Measurements from ENCODE around the gene TNPO3. TPM values are rescaled to one million over a fixed set of nuclear protein-coding genes. Genes with fewer than 3 reads are reported as not detected.
"Not testable (repeated sequence)": the region's sequence is repeated elsewhere in the genome, so short reads cannot be mapped to it uniquely, and the experiment has no call there.

TNPO3 gene
- total and polyA plus RNA-seq, 2 donors: 17.2 to 30.7 TPM

GRCh38 chr7:129012641-129013040 lies 42.3 kb downstream of the TNPO3 start:
- WGBS: 99% methylated on average over 1 of the region's 1 CpG
- H3K9me3 ChIP-seq (ENCODE audit: control insufficient read depth in 2 of 2, insufficient read depth in 1 of 2, low read length in 1 of 2): no peaks in the 10 kb centered on the region
- H3K36me3 ChIP-seq (ENCODE audit: control insufficient read depth in 2 of 2, insufficient read depth in 2 of 2, low read length in 1 of 2): peaks cover 22 to 63% of the 10 kb centered on the region in 2 donors
- H3K4me1 ChIP-seq (ENCODE audit: control insufficient read depth in 2 of 2, insufficient read depth in 2 of 2, low read length in 2 of 2): no peaks in the 10 kb centered on the region
- DNase-seq (ENCODE audit: low read depth in 6 of 9, low spot score in 9 of 9): no peak
- no peak overlapping the region for H3K27ac ChIP-seq (ENCODE audit: low read depth in 1 of 2, low read length in 1 of 2)
- H3K27me3 ChIP-seq (ENCODE audit: control insufficient read depth in 2 of 2, insufficient read depth in 1 of 2, low read length in 1 of 2): no peaks in the 10 kb centered on the region
- H3K4me3 ChIP-seq (ENCODE audit: low read length in 2 of 2): no peak overlapping the region

- H3K36me3 ChIP-seq (ENCODE audit: control insufficient read depth in 2 of 2, insufficient read depth in 2 of 2, low read length in 1 of 2): peaks cover 19 to 50% of the 10 kb centered on the region in 2 donors
- H3K4me3 ChIP-seq (ENCODE audit: low read length in 2 of 2): no peak overlapping the region
- 95% methylated on average over 3 of the region's 3 CpGs for WGBS
- no peaks in the 10 kb centered on the region for H3K4me1 ChIP-seq (ENCODE audit: control insufficient read depth in 2 of 2, insufficient read depth in 2 of 2, low read length in 2 of 2)
- DNase-seq (ENCODE audit: low read depth in 6 of 9, low spot score in 9 of 9): no peak
- no peak overlapping the region for H3K27ac ChIP-seq (ENCODE audit: low read depth in 1 of 2, low read length in 1 of 2)
- H3K9me3 ChIP-seq (ENCODE audit: control insufficient read depth in 2 of 2, insufficient read depth in 1 of 2, low read length in 1 of 2): no peaks in the 10 kb centered on the region
- H3K27me3 ChIP-seq (ENCODE audit: control insufficient read depth in 2 of 2, insufficient read depth in 1 of 2, low read length in 1 of 2): no peaks in the 10 kb centered on the region
These were observed 44.8 kb downstream of the TNPO3 start for GRCh38 chr7:129010075-129010474.

DNA sequence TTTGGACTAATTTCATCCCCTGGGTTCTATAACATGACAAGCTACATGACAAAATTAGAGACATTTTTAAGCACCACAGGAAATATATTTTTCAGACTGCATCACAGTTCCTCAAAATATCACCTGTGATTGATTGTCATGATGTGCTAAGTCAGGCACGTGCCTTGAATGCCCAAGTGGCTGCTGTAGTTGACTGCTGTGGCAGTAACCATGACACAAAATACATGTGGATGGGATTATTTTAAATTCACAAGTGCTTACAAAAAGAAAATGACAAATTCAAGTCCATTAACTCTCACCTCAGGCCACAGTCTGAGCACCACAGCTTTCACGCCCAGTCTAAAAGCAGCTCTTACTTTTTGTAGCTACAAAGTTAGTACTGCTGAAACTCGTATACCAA lies 45.5 kb downstream of the TNPO3 start:
- Histone ChIP-seq H3K27ac (ENCODE audit: low read depth in 1 of 2, low read length in 1 of 2) (no peak overlapping the region), H3K36me3 (ENCODE audit: control insufficient read depth in 2 of 2, insufficient read depth in 2 of 2, low read length in 1 of 2) (peaks cover 16 to 43% of the 10 kb centered on the region in 2 donors), H3K4me3 (ENCODE audit: low read length in 2 of 2) (no peak overlapping the region), H3K4me1 (ENCODE audit: control insufficient read depth in 2 of 2, insufficient read depth in 2 of 2, low read length in 2 of 2) (no peaks in the 10 kb centered on the region), H3K9me3 (ENCODE audit: control insufficient read depth in 2 of 2, insufficient read depth in 1 of 2, low read length in 1 of 2) (no peaks in the 10 kb centered on the region), H3K27me3 (ENCODE audit: control insufficient read depth in 2 of 2, insufficient read depth in 1 of 2, low read length in 1 of 2) (no peaks in the 10 kb centered on the region)
- WGBS: 87% methylated on average over 3 of the region's 3 CpGs
- no peak for DNase-seq (ENCODE audit: low read depth in 6 of 9, low spot score in 9 of 9)

GRCh38 chr7:129008645-129009414 lies 46.1 kb downstream of the TNPO3 start:
- H3K27me3 ChIP-seq (ENCODE audit: control insufficient read depth in 2 of 2, insufficient read depth in 1 of 2, low read length in 1 of 2): no peaks in the 10 kb centered on the region
- no peaks in the 10 kb centered on the region for H3K9me3 ChIP-seq (ENCODE audit: control insufficient read depth in 2 of 2, insufficient read depth in 1 of 2, low read length in 1 of 2)
- no peak for DNase-seq (ENCODE audit: low read depth in 6 of 9, low spot score in 9 of 9)
- peaks cover 16 to 43% of the 10 kb centered on the region in 2 donors for H3K36me3 ChIP-seq (ENCODE audit: control insufficient read depth in 2 of 2, insufficient read depth in 2 of 2, low read length in 1 of 2)
- no peak overlapping the region for H3K27ac ChIP-seq (ENCODE audit: low read depth in 1 of 2, low read length in 1 of 2)
- 84% methylated on average over 2 of the region's 2 CpGs for WGBS
- no peaks in the 10 kb centered on the region for H3K4me1 ChIP-seq (ENCODE audit: control insufficient read depth in 2 of 2, insufficient read depth in 2 of 2, low read length in 2 of 2)
- H3K4me3 ChIP-seq (ENCODE audit: low read length in 2 of 2): no peak overlapping the region

GRCh38 chr7:129007572-129007971 lies 47.3 kb downstream of the TNPO3 start:
- Histone ChIP-seq H3K4me1 (ENCODE audit: control insufficient read depth in 2 of 2, insufficient read depth in 2 of 2, low read length in 2 of 2) (no peaks in the 10 kb centered on the region), H3K4me3 (ENCODE audit: low read length in 2 of 2) (no peak overlapping the region), H3K36me3 (ENCODE audit: control insufficient read depth in 2 of 2, insufficient read depth in 2 of 2, low read length in 1 of 2) (peaks cover 19 to 46% of the 10 kb centered on the region in 2 donors), H3K27me3 (ENCODE audit: control insufficient read depth in 2 of 2, insufficient read depth in 1 of 2, low read length in 1 of 2) (no peaks in the 10 kb centered on the region), H3K27ac (ENCODE audit: low read depth in 1 of 2, low read length in 1 of 2) (no peak overlapping the region), H3K9me3 (ENCODE audit: control insufficient read depth in 2 of 2, insufficient read depth in 1 of 2, low read length in 1 of 2) (no peaks in the 10 kb centered on the region)
- WGBS: 96% methylated on average over 4 of the region's 4 CpGs
- no peak for DNase-seq (ENCODE audit: low read depth in 6 of 9, low spot score in 9 of 9)

DNA sequence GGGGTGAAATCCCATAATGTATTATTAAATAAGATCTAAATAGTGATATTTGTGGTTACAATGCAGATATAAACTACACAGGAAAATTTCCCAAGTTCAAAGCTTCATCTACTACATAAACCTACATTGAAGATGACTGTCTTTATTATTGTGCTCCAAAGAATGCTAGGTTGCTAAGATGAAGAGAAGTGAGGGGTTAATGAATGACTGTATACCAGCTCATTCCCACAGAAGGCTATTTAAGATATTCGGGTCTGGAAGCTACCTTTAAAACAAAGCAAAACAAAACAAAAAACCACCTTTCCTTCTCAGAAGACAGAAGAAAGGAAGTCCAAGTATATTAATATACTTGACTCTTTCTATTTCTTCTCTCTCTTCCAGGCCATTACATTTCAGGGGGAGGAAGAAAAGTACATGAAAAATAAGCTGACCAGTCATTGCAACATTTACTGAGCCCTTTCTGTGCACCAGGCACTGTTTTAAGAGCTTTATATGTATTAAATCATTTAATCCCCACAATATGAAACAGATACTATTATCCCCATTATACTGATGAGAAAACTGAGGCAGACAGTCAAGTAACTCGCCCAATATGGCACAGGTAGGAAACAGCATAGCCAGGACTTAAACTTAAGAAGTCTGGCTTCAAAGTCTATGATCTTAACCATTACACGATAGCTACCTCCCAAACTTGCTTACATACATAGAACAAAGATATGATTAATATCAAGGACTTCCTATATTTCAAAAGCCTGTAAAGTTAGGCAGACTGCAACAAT lies 48.1 kb downstream of the TNPO3 start:
- no peak for DNase-seq (ENCODE audit: low read depth in 6 of 9, low spot score in 9 of 9)
- no peaks in the 10 kb centered on the region for H3K4me1 ChIP-seq (ENCODE audit: control insufficient read depth in 2 of 2, insufficient read depth in 2 of 2, low read length in 2 of 2)
- H3K27ac ChIP-seq (ENCODE audit: low read depth in 1 of 2, low read length in 1 of 2): no peak overlapping the region
- 94% methylated on average over 3 of the region's 3 CpGs for WGBS
- H3K4me3 ChIP-seq (ENCODE audit: low read length in 2 of 2): no peak overlapping the region
- H3K36me3 ChIP-seq (ENCODE audit: control insufficient read depth in 2 of 2, insufficient read depth in 2 of 2, low read length in 1 of 2): peaks cover 19 to 49% of the 10 kb centered on the region in 2 donors
- no peaks in the 10 kb centered on the region for H3K9me3 ChIP-seq (ENCODE audit: control insufficient read depth in 2 of 2, insufficient read depth in 1 of 2, low read length in 1 of 2)
- no peaks in the 10 kb centered on the region for H3K27me3 ChIP-seq (ENCODE audit: control insufficient read depth in 2 of 2, insufficient read depth in 1 of 2, low read length in 1 of 2)

GRCh38 chr7:129005186-129005585 lies 49.7 kb downstream of the TNPO3 start:
- Histone ChIP-seq H3K9me3 (ENCODE audit: control insufficient read depth in 2 of 2, insufficient read depth in 1 of 2, low read length in 1 of 2) (no peaks in the 10 kb centered on the region), H3K27me3 (ENCODE audit: control insufficient read depth in 2 of 2, insufficient read depth in 1 of 2, low read length in 1 of 2) (no peaks in the 10 kb centered on the region), H3K36me3 (ENCODE audit: control insufficient read depth in 2 of 2, insufficient read depth in 2 of 2, low read length in 1 of 2) (peaks cover 27 to 56% of the 10 kb centered on the region in 2 donors), H3K27ac (ENCODE audit: low read depth in 1 of 2, low read length in 1 of 2) (no peak overlapping the region), H3K4me3 (ENCODE audit: low read length in 2 of 2) (no peak overlapping the region), H3K4me1 (ENCODE audit: control insufficient read depth in 2 of 2, insufficient read depth in 2 of 2, low read length in 2 of 2) (no peaks in the 10 kb centered on the region)
- WGBS: 98% methylated on average over 4 of the region's 4 CpGs
- no peak for DNase-seq (ENCODE audit: low read depth in 6 of 9, low spot score in 9 of 9)

- no peak for DNase-seq (ENCODE audit: low read depth in 6 of 9, low spot score in 9 of 9)
- Histone ChIP-seq H3K27ac (ENCODE audit: low read depth in 1 of 2, low read length in 1 of 2) (no peak overlapping the region), H3K36me3 (ENCODE audit: control insufficient read depth in 2 of 2, insufficient read depth in 2 of 2, low read length in 1 of 2) (peaks cover 33 to 77% of the 10 kb centered on the region in 2 donors), H3K4me1 (ENCODE audit: control insufficient read depth in 2 of 2, insufficient read depth in 2 of 2, low read length in 2 of 2) (no peaks in the 10 kb centered on the region), H3K9me3 (ENCODE audit: control insufficient read depth in 2 of 2, insufficient read depth in 1 of 2, low read length in 1 of 2) (no peaks in the 10 kb centered on the region), H3K4me3 (ENCODE audit: low read length in 2 of 2) (no peak overlapping the region), H3K27me3 (ENCODE audit: control insufficient read depth in 2 of 2, insufficient read depth in 1 of 2, low read length in 1 of 2) (no peaks in the 10 kb centered on the region)
- 95% methylated on average over 5 of the region's 5 CpGs for WGBS
These were observed 57.7 kb downstream of the TNPO3 start for GRCh38 chr7:128997181-128997580.

- H3K4me1 ChIP-seq (ENCODE audit: control insufficient read depth in 2 of 2, insufficient read depth in 2 of 2, low read length in 2 of 2); H3K4me3 ChIP-seq (ENCODE audit: low read length in 2 of 2); H3K9me3 ChIP-seq (ENCODE audit: control insufficient read depth in 2 of 2, insufficient read depth in 1 of 2, low read length in 1 of 2); H3K27me3 ChIP-seq (ENCODE audit: control insufficient read depth in 2 of 2, insufficient read depth in 1 of 2, low read length in 1 of 2); DNase-seq (ENCODE audit: low read depth in 6 of 9, low spot score in 9 of 9); H3K27ac ChIP-seq (ENCODE audit: low read depth in 1 of 2, low read length in 1 of 2): not testable (repeated sequence)
- WGBS: 99% methylated on average over 8 of the region's 8 CpGs
- peaks cover 25 to 75% of the 10 kb centered on the region in 2 donors for H3K36me3 ChIP-seq (ENCODE audit: control insufficient read depth in 2 of 2, insufficient read depth in 2 of 2, low read length in 1 of 2)
These were observed 60.4 kb downstream of the TNPO3 start for GRCh38 chr7:128994560-128994959.

Measured in thymus (tissue), 11 donors.